ENCODE data around the gene DNAH2. TPM values are rescaled to one million over a fixed set of nuclear protein-coding genes. Genes with fewer than 3 reads are reported as not detected.

DNAH2 gene
- total and polyA plus RNA-seq, 2 of the 4 experiments (the other 2 are of a cell fraction): under 0.01 to 0.02 TPM

GRCh38 chr17:7882068-7882467 is 164.5 kb downstream of the DNAH2 start:
- Histone ChIP-seq H4K91ac (ENCODE audit: insufficient read depth, low read depth, low read length) (no peak overlapping the region), H2BK5ac (ENCODE audit: low read depth, low read length, poor library complexity, severe bottlenecking) (no peak overlapping the region), H3K9me3 (ENCODE audit: control insufficient read depth, insufficient read depth, low read length) (no peaks in the 10 kb centered on the region), H3K23ac (ENCODE audit: low read depth, low read length) (peak overlapping the region; percentile 24; the same call in 1 of the 2 replicates), H4K5ac (ENCODE audit: low read depth, low read length) (no peak overlapping the region), H2AFZ (replicated peaks; ENCODE audit: low read length, poor library complexity) (no peak overlapping the region), H3K18ac (ENCODE audit: low read depth, low read length) (no peak overlapping the region), H3K9me1 (ENCODE audit: insufficient read depth, low read length) (peaks cover 5% of the 10 kb centered on the region; the same call in 1 of the 2 replicates), H3K4ac (ENCODE audit: low read depth, low read length) (no peak overlapping the region; the same call in 1 of the 2 replicates), H2AK5ac (ENCODE audit: low read depth, low read length) (peak overlapping the region; percentile 63), H3K14ac (replicated peaks; ENCODE audit: low read depth, low read length) (no peak overlapping the region), H3K27me3 (ENCODE audit: control insufficient read depth, insufficient read depth, low read length) (no peaks in the 10 kb centered on the region), H3K36me3 (ENCODE audit: control insufficient read depth, insufficient read depth, low read length) (peaks cover 17% of the 10 kb centered on the region), H2BK20ac (ENCODE audit: low read depth, low read length) (no peak overlapping the region), H2BK120ac (ENCODE audit: low read depth, low read length) (no peak overlapping the region), H2AK9ac (replicated peaks; ENCODE audit: low read depth, low read length, poor library complexity) (peak overlapping the region; percentile 6), H3K4me1 (ENCODE audit: control insufficient read depth, insufficient read depth, low read length) (peaks cover 8% of the 10 kb centered on the region), H2BK15ac (ENCODE audit: low read depth, low read length) (no peak overlapping the region), H3K4me3 (ENCODE audit: insufficient read depth, low read depth, low read length) (no peak overlapping the region), H3K9ac (ENCODE audit: low read depth, low read length) (no peak overlapping the region), H4K8ac (ENCODE audit: low read depth in 2 of 2, low read length in 2 of 2) (no peak overlapping the region), H3K79me1 (ENCODE audit: low read depth in 1 of 2, low read length in 2 of 2) (peaks cover 4 to 38% of the 10 kb centered on the region in 2 experiments; a peak in 3 of 4 replicates), H4K20me1 (ENCODE audit: insufficient read depth, low read length) (no peaks in the 10 kb centered on the region), H3K4me2 (ENCODE audit: low read depth, low read length) (no peak overlapping the region; the same call in 1 of the 2 replicates), H3K27ac (ENCODE audit: insufficient read depth, low read length) (no peak overlapping the region), H3K56ac (ENCODE audit: extremely low read depth, insufficient read depth, low read length) (no peak overlapping the region)
- DNase-seq (no peak), ATAC-seq (ENCODE audit: low read depth) (no peak)
- dilution Hi-C loops (cut with HindIII; ENCODE audit: low sequenced_read_pairs, unreplicated experiment) (no loop called here), in situ Hi-C loops (cut with MboI; ENCODE audit: low sequenced_read_pairs) (no loop called here), intact Hi-C loops (cut with micrococcal nuclease) (no loop called here)
- TF ChIP-seq RAD21 (IDR thresholded peaks at IDR 0.05; ENCODE audit: low read length): no peak
- no peak for TF ChIP-seq RFX5 (IDR thresholded peaks at IDR 0.05; ENCODE audit: low read depth, low read length)
- no peak for TF ChIP-seq MXI1 (IDR thresholded peaks at IDR 0.05; ENCODE audit: borderline replicate concordance, low read depth, low read length)
- no peak for TF ChIP-seq MAFK (IDR thresholded peaks at IDR 0.05; ENCODE audit: low read depth, low read length)
- TF ChIP-seq BHLHE40 (IDR thresholded peaks at IDR 0.05; ENCODE audit: low read depth, low read length): no peak
- no peak for TF ChIP-seq FOS (IDR thresholded peaks at IDR 0.05; ENCODE audit: low read depth, low read length)
- no peak for TF ChIP-seq RCOR1 (IDR thresholded peaks at IDR 0.05; ENCODE audit: insufficient replicate concordance, low read length)
- no peak for TF ChIP-seq CHD1 (IDR thresholded peaks at IDR 0.05; ENCODE audit: low read depth, low read length)
- no peak for TF ChIP-seq NFE2L2 (IDR thresholded peaks at IDR 0.05; ENCODE audit: low read depth, low read length)
- no peak for TF ChIP-seq ELK1 (IDR thresholded peaks at IDR 0.05; ENCODE audit: borderline replicate concordance, low read depth, low read length)
- no peak for TF ChIP-seq CTCF (conservative IDR thresholded peaks at IDR 0.05; ENCODE audit: low read depth, low read length)
- TF ChIP-seq POLR2A (IDR thresholded peaks at IDR 0.05; ENCODE audit: low read depth, low read length): no peak
- no peak for TF ChIP-seq USF2 (IDR thresholded peaks at IDR 0.05; ENCODE audit: low read depth, low read length)
- TF ChIP-seq SMC3 (IDR thresholded peaks at IDR 0.05; ENCODE audit: low read depth, low read length): no peak
- no peak for TF ChIP-seq MAZ (IDR thresholded peaks at IDR 0.05; ENCODE audit: borderline replicate concordance, low read depth, low read length)
- BruUV-seq (replicated peaks): no TSS peak
- no CpG with 5 or more reads among the region's 7 CpGs for WGBS, 2 experiments (ENCODE audit: extremely low coverage in 2 of 2, insufficient read length in 1 of 2)
- ChIA-PET POLR2A (ENCODE audit: unreplicated experiment) (no interaction called here), CTCF (no interaction called here)
